Thyroid gland (tissue), 4 donors: Measurements from ENCODE around the gene PEX14. TPM values are rescaled to one million over a fixed set of nuclear protein-coding genes. Genes with fewer than 3 reads are reported as not detected.
"Not testable (repeated sequence)": the region's sequence is repeated elsewhere in the genome, so short reads cannot be mapped to it uniquely, and the experiment has no call there.

ENCODE experiments used
- DNase-seq, 2 donors: peaks; one replicate each; pipeline ENCODE4 v3.0.0-alpha.2; 2019
- H3K27ac ChIP-seq, 3 donors: fragments of 200-600 bp; sonication (generic); 1 replicate in 2 of 3; 2 replicates in 1 of 3; pipeline ENCODE4 v1.5.1; 2016 to 2019; ENCODE audit warnings: mild to moderate bottlenecking in 1 of 3, moderate library complexity in 1 of 3
- H3K27me3 ChIP-seq: fragments of 200-600 bp; sonication (generic); one replicate; pipeline ENCODE4 v1.5.1; 2019
- H3K36me3 ChIP-seq, 2 donors: fragments of 200-600 bp; sonication (generic); one replicate each; pipeline ENCODE4 v1.5.1; 2016 to 2019
- H3K4me1 ChIP-seq, 2 donors: fragments of 200-600 bp; sonication (generic); one replicate each; pipeline ENCODE4 v1.5.1; 2017 to 2019
- H3K4me3 ChIP-seq, 3 donors: fragments of 200-600 bp; sonication (generic); replicated peaks in 1 of 3; 1 replicate in 2 of 3; 2 replicates in 1 of 3; pipeline ENCODE4 v1.5.1; 2016; ENCODE audit warnings: mild to moderate bottlenecking in 1 of 3
- H3K9me3 ChIP-seq: fragments of 200-600 bp; sonication (generic); one replicate; pipeline ENCODE4 v1.5.1; 2017
- POLR2A ChIP-seq, 2 donors: fragments of 450-650 bp; IDR thresholded peaks; one replicate each; pipeline ENCODE4 v1.6.1; 2017; ENCODE audit warnings: antibody characterized with exemption in 2 of 2, mild to moderate bottlenecking in 2 of 2, moderate library complexity in 1 of 2
- WGBS, 2 donors: methylation state at CpG; one replicate each; pipeline ENCODE4 v1.1.5; 2017; 5-methylcytosine and 5-hydroxymethylcytosine counted together
- intact Hi-C: fragments of 100-400 bp; cut with DNase I; formaldehyde crosslinking; loops from one replicate; pipeline ENCODE4 v1.15.1; 2023
- total RNA-seq, 4 donors: library from RNA; depleted of rRNA; stranded (reverse); fragments of >200 nt; gene quantifications; one replicate each; pipeline ENCODE4 v1.2.3, GENCODE V29; 2016
- TF ChIP-seq, protein P1 (sequence below), 6 experiments: fragments of 200-600 bp in 3 of 6; fragments of 450-650 bp in 3 of 6; sonication (generic) in 3 of 6; IDR thresholded peaks; one replicate each; pipeline ENCODE4 v1.5.1; 2016 to 2019; ENCODE audit warnings: antibody characterized with exemption in 6 of 6, mild to moderate bottlenecking in 2 of 6, inconsistent platforms in 1 of 6, moderate library complexity in 1 of 6

PEX14 gene
- total RNA-seq, 4 donors from 2014 or later: 14.0 to 28.4 (median 20.7) TPM

- H3K9me3 ChIP-seq: no peaks in the 10 kb centered on the region
- WGBS, 2 donors: 67 to 70% methylated on average over 5 of the region's 5 CpGs
- H3K4me3 ChIP-seq: no peak overlapping the region
- H3K27ac ChIP-seq: no peak overlapping the region
- intact Hi-C loops: no loop called here
- H3K4me1 ChIP-seq: peaks cover 8 to 16% of the 10 kb centered on the region in 2 donors
- DNase-seq: no peak
- TF ChIP-seq, protein P1, sequence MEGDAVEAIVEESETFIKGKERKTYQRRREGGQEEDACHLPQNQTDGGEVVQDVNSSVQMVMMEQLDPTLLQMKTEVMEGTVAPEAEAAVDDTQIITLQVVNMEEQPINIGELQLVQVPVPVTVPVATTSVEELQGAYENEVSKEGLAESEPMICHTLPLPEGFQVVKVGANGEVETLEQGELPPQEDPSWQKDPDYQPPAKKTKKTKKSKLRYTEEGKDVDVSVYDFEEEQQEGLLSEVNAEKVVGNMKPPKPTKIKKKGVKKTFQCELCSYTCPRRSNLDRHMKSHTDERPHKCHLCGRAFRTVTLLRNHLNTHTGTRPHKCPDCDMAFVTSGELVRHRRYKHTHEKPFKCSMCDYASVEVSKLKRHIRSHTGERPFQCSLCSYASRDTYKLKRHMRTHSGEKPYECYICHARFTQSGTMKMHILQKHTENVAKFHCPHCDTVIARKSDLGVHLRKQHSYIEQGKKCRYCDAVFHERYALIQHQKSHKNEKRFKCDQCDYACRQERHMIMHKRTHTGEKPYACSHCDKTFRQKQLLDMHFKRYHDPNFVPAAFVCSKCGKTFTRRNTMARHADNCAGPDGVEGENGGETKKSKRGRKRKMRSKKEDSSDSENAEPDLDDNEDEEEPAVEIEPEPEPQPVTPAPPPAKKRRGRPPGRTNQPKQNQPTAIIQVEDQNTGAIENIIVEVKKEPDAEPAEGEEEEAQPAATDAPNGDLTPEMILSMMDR (IDR thresholded peaks at IDR 0.05): no peak
- TF ChIP-seq POLR2A (IDR thresholded peaks at IDR 0.05): no peak
- no peaks in the 10 kb centered on the region for H3K27me3 ChIP-seq
- no peaks in the 10 kb centered on the region for H3K36me3 ChIP-seq
These were observed 29.5 kb downstream of the PEX14 start for GRCh38 chr1:10504249-10504648.

GRCh38 chr1:10506046-10506676 lies 31.4 kb downstream of the PEX14 start:
- H3K27ac ChIP-seq, H3K36me3 ChIP-seq, DNase-seq, H3K27me3 ChIP-seq, H3K4me3 ChIP-seq, intact Hi-C loops, H3K9me3 ChIP-seq: not testable (repeated sequence)
- WGBS, 2 donors: 94 to 96% methylated on average over 12 of the region's 12 CpGs
- peaks cover 17 to 28% of the 10 kb centered on the region in 2 donors for H3K4me1 ChIP-seq

GRCh38 chr1:10506677-10507047 lies 31.9 kb downstream of the PEX14 start:
- Histone ChIP-seq H3K4me1 (peaks cover 17 to 33% of the 10 kb centered on the region in 2 donors), H3K27me3 (no peaks in the 10 kb centered on the region), H3K36me3 (no peaks in the 10 kb centered on the region), H3K9me3 (no peaks in the 10 kb centered on the region), H3K27ac (no peak overlapping the region), H3K4me3 (no peak overlapping the region)
- no peak for DNase-seq
- WGBS, 2 donors: 79 to 85% methylated on average over 4 of the region's 4 CpGs
- intact Hi-C loops: no loop called here
- no peak for TF ChIP-seq POLR2A (IDR thresholded peaks at IDR 0.05)
- TF ChIP-seq, protein P1 (IDR thresholded peaks at IDR 0.05): no peak

GRCh38 chr1:10507111-10507879 lies 32.5 kb downstream of the PEX14 start:
- H3K4me1 ChIP-seq: peaks cover 17 to 33% of the 10 kb centered on the region in 2 donors
- intact Hi-C loops: no loop called here
- peak; percentile 75 to 79 for DNase-seq
- TF ChIP-seq, protein P1 (IDR thresholded peaks at IDR 0.05): peak; percentile 68 to 93 (median 80)
- no peak for TF ChIP-seq POLR2A (IDR thresholded peaks at IDR 0.05)
- no peaks in the 10 kb centered on the region for H3K9me3 ChIP-seq
- no peak overlapping the region for H3K27ac ChIP-seq
- no peaks in the 10 kb centered on the region for H3K27me3 ChIP-seq
- no peak overlapping the region for H3K4me3 ChIP-seq
- 49 to 59% methylated on average over 12 to 17 of the region's 17 CpGs for WGBS, 2 donors
- H3K36me3 ChIP-seq: no peaks in the 10 kb centered on the region

DNA sequence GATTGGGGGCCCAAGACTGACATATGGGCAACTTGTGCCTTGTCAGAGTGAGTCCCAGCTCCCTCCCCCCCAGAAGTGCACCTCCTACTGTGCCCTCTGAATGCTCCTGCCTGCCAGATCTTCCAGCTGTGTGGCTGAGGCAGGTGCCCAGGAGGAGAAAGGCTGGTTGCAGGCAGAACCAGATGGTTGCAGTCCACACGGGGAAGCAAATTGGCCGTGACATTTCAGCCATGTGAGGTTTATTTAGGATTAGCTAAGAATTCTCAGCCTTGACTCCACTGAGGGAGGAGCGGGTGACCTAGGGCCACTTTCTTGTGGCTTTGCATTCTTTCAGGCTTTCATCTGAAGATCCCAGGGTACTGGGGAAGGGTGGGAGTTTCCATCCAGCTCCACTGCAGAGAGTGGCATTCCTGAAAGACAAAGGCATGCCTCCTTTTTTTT lies 33.8 kb downstream of the PEX14 start:
- 58 to 74% methylated on average over 3 of the region's 3 CpGs for WGBS, 2 donors
- DNase-seq: peak in 1 of 2 donors; percentile 46
- intact Hi-C loops: no loop called here
- no peak overlapping the region for H3K4me3 ChIP-seq
- H3K9me3 ChIP-seq: no peaks in the 10 kb centered on the region
- no peaks in the 10 kb centered on the region for H3K36me3 ChIP-seq
- TF ChIP-seq POLR2A (IDR thresholded peaks at IDR 0.05): no peak
- TF ChIP-seq, protein P1 (IDR thresholded peaks at IDR 0.05): no peak
- no peak overlapping the region for H3K27ac ChIP-seq
- peaks cover 17 to 33% of the 10 kb centered on the region in 2 donors for H3K4me1 ChIP-seq
- no peaks in the 10 kb centered on the region for H3K27me3 ChIP-seq
